Gastroesophageal sphincter (tissue), 4 donors: ENCODE results near the gene TMEM164. TPM values are rescaled to one million over a fixed set of nuclear protein-coding genes. Genes with fewer than 3 reads are reported as not detected.

Experiments
- ATAC-seq: fragments of 150-250 bp; one replicate; pipeline ENCODE4 v1.9.1; 2016; ENCODE audit warnings: mild to moderate bottlenecking, moderate library complexity
- H3K27ac ChIP-seq, 4 donors: fragments of 200-600 bp; sonication (generic) in 3 of 4; 1 replicate in 3 of 4; 2 replicates in 1 of 4; pipeline ENCODE4 v1.5.1; 2016 to 2019
- H3K27me3 ChIP-seq: fragments of 200-600 bp; sonication (generic); one replicate; pipeline ENCODE4 v1.5.1; 2019
- H3K36me3 ChIP-seq, 2 donors: fragments of 200-600 bp; sonication (generic); one replicate each; pipeline ENCODE4 v1.5.1; 2019; ENCODE audit warnings: control low read depth in 1 of 2
- H3K4me1 ChIP-seq, 3 donors: fragments of 200-600 bp; sonication (generic); 1 replicate in 2 of 3; 2 replicates in 1 of 3; pipeline ENCODE4 v1.5.1; 2016 to 2019; ENCODE audit warnings: control low read depth in 2 of 3
- H3K4me3 ChIP-seq, 2 donors: fragments of 200-600 bp; sonication (generic); one replicate each; pipeline ENCODE4 v1.5.1; 2019; ENCODE audit warnings: mild to moderate bottlenecking in 1 of 2, moderate library complexity in 1 of 2
- H3K9me3 ChIP-seq, 3 donors: fragments of 200-600 bp; sonication (generic); one replicate each; pipeline ENCODE4 v1.5.1; 2017 to 2019; ENCODE audit warnings: control low read depth in 2 of 3
- CTCF ChIP-seq, 4 experiments: fragments of 200-600 bp in 2 of 4; fragments of 450-650 bp in 2 of 4; sonication (generic) in 1 of 4; IDR thresholded peaks; one replicate each; pipeline ENCODE4 v1.5.1; 2017 to 2019; ENCODE audit warnings: antibody characterized with exemption in 4 of 4, mild to moderate bottlenecking in 2 of 4, moderate library complexity in 2 of 4
- EP300 ChIP-seq: sonication (generic); formaldehyde crosslinking; IDR thresholded peaks from one replicate; pipeline ENCODE4 v1.6.1; 2017; ENCODE audit warnings: antibody characterized with exemption, mild to moderate bottlenecking
- POLR2A ChIP-seq, 2 donors: fragments of 450-650 bp; IDR thresholded peaks; one replicate each; pipeline ENCODE4 v1.6.1; 2017; ENCODE audit warnings: antibody characterized with exemption in 2 of 2, mild to moderate bottlenecking in 2 of 2, moderate library complexity in 1 of 2
- POLR2AphosphoS5 ChIP-seq: sonication (generic); formaldehyde crosslinking; IDR thresholded peaks from one replicate; pipeline ENCODE4 v1.6.1; 2017; ENCODE audit warnings: antibody characterized with exemption
- WGBS, 2 donors: methylation state at CpG; one replicate each; pipeline ENCODE4 v1.1.5; 2018; ENCODE audit warnings: low coverage in 1 of 2; 5-methylcytosine and 5-hydroxymethylcytosine counted together
- total RNA-seq, 4 donors: library from RNA; depleted of rRNA; stranded (reverse); fragments of >200 nt; gene quantifications; one replicate each; pipeline ENCODE4 v1.1.0, GENCODE V29; 2016

TMEM164 gene
- total RNA-seq, 4 donors from 2014 or later = 7.8 to 12.9 (median 11.7) TPM

DNA sequence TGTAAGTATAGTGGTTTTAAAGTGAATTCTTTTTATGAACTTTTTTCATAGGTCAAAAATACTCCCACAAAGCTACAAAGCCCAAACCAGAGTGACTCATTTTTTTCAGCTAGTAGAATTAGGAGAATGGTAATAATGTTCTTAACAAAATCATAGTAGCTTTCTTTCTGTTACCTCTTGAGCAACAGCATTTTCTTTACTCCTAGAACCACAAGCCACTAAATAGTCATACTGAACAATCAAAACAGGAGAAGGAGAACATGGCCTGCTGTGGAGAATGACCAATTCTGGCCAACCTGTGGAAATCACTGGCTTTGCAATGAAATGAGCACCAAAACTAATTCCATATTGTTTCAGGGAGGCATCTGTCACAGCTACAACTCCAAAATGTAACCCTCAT is 202.1 kb downstream of the TMEM164 start:
- Histone ChIP-seq H3K27me3 (no peaks in the 10 kb centered on the region), H3K4me3 (no peak overlapping the region), H3K36me3 (no peaks in the 10 kb centered on the region), H3K4me1 (no peaks in the 10 kb centered on the region), H3K9me3 (no peaks in the 10 kb centered on the region), H3K27ac (no peak overlapping the region)
- no peak for ATAC-seq
- TF ChIP-seq CTCF (IDR thresholded peaks at IDR 0.05) (no peak), POLR2A (IDR thresholded peaks at IDR 0.05) (no peak), EP300 (no peak), POLR2AphosphoS5 (no peak)

DNA sequence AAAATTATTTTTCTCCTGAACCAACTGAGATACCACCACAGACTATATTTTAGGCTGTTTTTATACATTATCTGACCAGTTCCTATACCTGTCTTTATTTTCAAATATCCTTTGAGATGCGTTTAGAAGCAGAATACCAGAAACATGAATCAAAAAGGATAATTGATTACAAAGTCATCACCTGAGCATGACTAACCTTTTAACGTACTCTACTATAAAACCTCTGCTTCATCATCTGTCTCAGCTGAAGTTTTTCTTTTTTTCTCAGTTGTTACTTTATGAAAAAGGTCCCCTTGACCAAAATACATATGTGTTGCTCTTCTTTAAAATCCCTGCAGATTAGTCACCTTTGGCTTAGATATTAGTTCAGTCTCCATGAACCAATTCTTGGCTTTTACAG is 205.2 kb downstream of the TMEM164 start:
- TF ChIP-seq CTCF (IDR thresholded peaks at IDR 0.05) = no peak
- TF ChIP-seq POLR2A (IDR thresholded peaks at IDR 0.05) = no peak
- TF ChIP-seq EP300 = no peak
- TF ChIP-seq POLR2AphosphoS5 = no peak
- H3K27me3 ChIP-seq = no peaks in the 10 kb centered on the region
- H3K4me3 ChIP-seq = no peak overlapping the region
- ATAC-seq = no peak
- H3K27ac ChIP-seq = no peak overlapping the region
- H3K9me3 ChIP-seq = no peaks in the 10 kb centered on the region
- H3K4me1 ChIP-seq = no peaks in the 10 kb centered on the region
- H3K36me3 ChIP-seq = no peaks in the 10 kb centered on the region
- 71 to 100% methylated on average over 2 of the region's 2 CpGs for WGBS, 2 donors

- Histone ChIP-seq H3K4me1 (no peaks in the 10 kb centered on the region), H3K4me3 (no peak overlapping the region), H3K27ac (no peak overlapping the region), H3K36me3 (no peaks in the 10 kb centered on the region), H3K9me3 (no peaks in the 10 kb centered on the region), H3K27me3 (no peaks in the 10 kb centered on the region)
- ATAC-seq = no peak
- WGBS, 2 donors = 27 to 37% methylated on average over 2 to 3 of the region's 5 CpGs
- TF ChIP-seq POLR2AphosphoS5 (no peak), CTCF (IDR thresholded peaks at IDR 0.05) (no peak), EP300 (no peak), POLR2A (IDR thresholded peaks at IDR 0.05) (no peak)
Observed at GRCh38 chrX:110210417-110211139, 207.7 kb downstream of the TMEM164 start.

DNA sequence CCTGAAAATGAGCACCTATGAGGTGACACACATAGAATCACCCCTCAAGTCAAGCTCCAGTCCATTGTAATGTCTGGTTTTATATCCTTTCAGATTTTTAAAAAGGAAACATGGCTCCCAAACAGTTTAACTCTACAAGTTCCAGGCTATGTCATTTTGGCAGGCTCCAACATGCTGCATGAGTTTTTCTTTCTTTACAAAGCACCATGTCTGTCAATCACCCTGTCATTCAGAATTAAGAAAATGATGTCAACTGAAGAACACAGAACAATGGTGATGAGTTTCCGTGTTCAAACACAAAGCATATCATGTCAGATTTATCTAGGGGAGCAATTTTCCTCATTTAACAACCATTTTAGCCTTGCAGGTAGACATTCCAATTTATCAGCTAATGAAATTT is 208.4 kb downstream of the TMEM164 start:
- no peaks in the 10 kb centered on the region for H3K9me3 ChIP-seq
- H3K27me3 ChIP-seq = no peaks in the 10 kb centered on the region
- no peak overlapping the region for H3K27ac ChIP-seq
- no peaks in the 10 kb centered on the region for H3K4me1 ChIP-seq
- TF ChIP-seq POLR2AphosphoS5 = no peak
- no peak for TF ChIP-seq EP300
- no peak for TF ChIP-seq POLR2A (IDR thresholded peaks at IDR 0.05)
- TF ChIP-seq CTCF (IDR thresholded peaks at IDR 0.05) = no peak
- no peak for ATAC-seq
- 25 to 88% methylated on average over 1 of the region's 1 CpG for WGBS, 2 donors
- no peaks in the 10 kb centered on the region for H3K36me3 ChIP-seq
- no peak overlapping the region for H3K4me3 ChIP-seq

GRCh38 chrX:110212299-110212698 is 209.4 kb downstream of the TMEM164 start:
- TF ChIP-seq POLR2AphosphoS5 (no peak), POLR2A (IDR thresholded peaks at IDR 0.05) (no peak), EP300 (no peak), CTCF (IDR thresholded peaks at IDR 0.05) (no peak)
- Histone ChIP-seq H3K9me3 (no peaks in the 10 kb centered on the region), H3K4me3 (no peak overlapping the region), H3K4me1 (no peaks in the 10 kb centered on the region), H3K36me3 (no peaks in the 10 kb centered on the region), H3K27me3 (no peaks in the 10 kb centered on the region), H3K27ac (no peak overlapping the region)
- WGBS, 2 donors = 73 to 96% methylated on average over 2 to 3 of the region's 3 CpGs
- ATAC-seq = no peak
